Mammary epithelial cell (primary cell): ENCODE data around the gene EOMES.

Source experiments
- CTCF ChIP-seq, 2 donors: IDR thresholded peaks in 1 of 2; conservative IDR thresholded peaks in 1 of 2; 2 replicates each; pipeline ENCODE4 v1.5.1; 2011 to 2012; ENCODE audit warnings: inconsistent platforms in 2 of 2, low read length in 2 of 2, mild to moderate bottlenecking in 2 of 2, control low read depth in 1 of 2, low read depth in 1 of 2; ENCODE audit not compliant: insufficient read depth in 1 of 2; ENCODE audit errors: extremely low read depth in 1 of 2
- EZH2 ChIP-seq: IDR thresholded peaks from 2 replicates; pipeline ENCODE4 v1.6.1; 2012; ENCODE audit warnings: low read length, inconsistent platforms, borderline replicate concordance

- no peak for TF ChIP-seq CTCF (conservative IDR thresholded peaks at IDR 0.05 in 1 of 2, IDR thresholded peaks at IDR 0.05 in 1 of 2; ENCODE audit: extremely low read depth in 1 of 2, insufficient read depth in 1 of 2, low read depth in 1 of 2, low read length in 2 of 2)
- no peak for TF ChIP-seq EZH2
Measured at GRCh38 chr3:27716309-27716708, 5.8 kb downstream of the EOMES start.
